OCI-LY7 (cell line): ENCODE measurements around the gene ARFGAP2. TPM values are rescaled to one million over a fixed set of nuclear protein-coding genes. Genes with fewer than 3 reads are reported as not detected.

ENCODE experiments used
- microRNA-seq: library from miRNA; unstranded; fragments of <30 nt; microRNA quantifications from one replicate; pipeline ENCODE4 v1.2.0, GENCODE V29; 2022; ENCODE audit warnings: borderline replicate concordance
- small RNA-seq: library from RNA; depleted of rRNA; stranded (forward); fragments of <200 nt; gene quantifications from one replicate; pipeline ENCODE3, GENCODE V24; 2014
- total RNA-seq, 2 experiments: library from RNA; depleted of rRNA in 1 of 2; stranded (reverse); fragments of >200 nt in 1 of 2; shearing (Covaris generic) in 1 of 2; gene quantifications; 2 replicates each; pipeline ENCODE4 v1.2.3, GENCODE V29; 2014 to 2022

Gene ARFGAP2
- total RNA-seq, 2 experiments from 2014 or later, result 116 to 135 TPM

Small RNA genes lying within 50 kb of the gene (microRNA-seq; reads per million reads assigned to microRNA genes)
- gene MIR6745, result not detected

Small RNA genes lying within 50 kb of the gene (small RNA-seq; reads per million reads assigned to genes)
- not detected for gene MIR6745

Other genes with a start within 250 kb of the ARFGAP2 start
- 35.2 and 39.6 TPM in 2 replicates for gene CSTPP1, start 240.1 kb downstream of the ARFGAP2 start, total RNA-seq (2014; rRNA removed; shearing (Covaris generic))
- 39.7 and 43.1 TPM in 2 replicates for gene CSTPP1, start 240.1 kb downstream of the ARFGAP2 start, total RNA-seq (2022)
- gene PACSIN3, start 9.6 kb upstream of the ARFGAP2 start, total RNA-seq (2014; rRNA removed; shearing (Covaris generic)), result not detected in 2 replicates
- not detected in 2 replicates for gene PACSIN3, start 9.6 kb upstream of the ARFGAP2 start, total RNA-seq (2022)
- gene DDB2, start 38.1 kb upstream of the ARFGAP2 start, total RNA-seq (2014; rRNA removed; shearing (Covaris generic)), result 15.6 and 19.9 TPM in 2 replicates
- 36.0 and 39.4 TPM in 2 replicates for gene DDB2, start 38.1 kb upstream of the ARFGAP2 start, total RNA-seq (2022)
- 24.5 TPM in 2 replicates for gene ACP2, start 71.9 kb upstream of the ARFGAP2 start, total RNA-seq (2014; rRNA removed; shearing (Covaris generic))
- 24.2 and 26.5 TPM in 2 replicates for gene ACP2, start 71.9 kb upstream of the ARFGAP2 start, total RNA-seq (2022)
- gene NR1H3, start 81.1 kb upstream of the ARFGAP2 start, total RNA-seq (2014; rRNA removed; shearing (Covaris generic)), result 6.2 and 7.7 TPM in 2 replicates
- gene NR1H3, start 81.1 kb upstream of the ARFGAP2 start, total RNA-seq (2022), result 14.4 and 14.7 TPM in 2 replicates
- gene MADD, start 93.3 kb upstream of the ARFGAP2 start, total RNA-seq (2014; rRNA removed; shearing (Covaris generic)), result 32.1 and 36.6 TPM in 2 replicates
- 47.8 and 48.8 TPM in 2 replicates for gene MADD, start 93.3 kb upstream of the ARFGAP2 start, total RNA-seq (2022)
- gene MYBPC3, start 175.8 kb upstream of the ARFGAP2 start, total RNA-seq (2014; rRNA removed; shearing (Covaris generic)), result 0.10 and 0.25 TPM in 2 replicates
- 0.18 and 0.29 TPM in 2 replicates for gene MYBPC3, start 175.8 kb upstream of the ARFGAP2 start, total RNA-seq (2022)
- gene SPI1, start 201.7 kb upstream of the ARFGAP2 start, total RNA-seq (2014; rRNA removed; shearing (Covaris generic)), result 48.9 and 79.6 TPM in 2 replicates
- gene SPI1, start 201.7 kb upstream of the ARFGAP2 start, total RNA-seq (2022), result 71.2 and 73.3 TPM in 2 replicates
- gene SLC39A13, start 231.7 kb upstream of the ARFGAP2 start, total RNA-seq (2014; rRNA removed; shearing (Covaris generic)), result 31.6 and 31.8 TPM in 2 replicates
- 30.5 and 33.9 TPM in 2 replicates for gene SLC39A13, start 231.7 kb upstream of the ARFGAP2 start, total RNA-seq (2022)
- 122 and 135 TPM in 2 replicates for gene PSMC3, start 249.6 kb upstream of the ARFGAP2 start, total RNA-seq (2014; rRNA removed; shearing (Covaris generic))
- 127 and 144 TPM in 2 replicates for gene PSMC3, start 249.6 kb upstream of the ARFGAP2 start, total RNA-seq (2022)